SU-DHL-6 (cell line): Measurements from ENCODE around the gene GIPR.

Experiments used
- H2AFZ ChIP-seq: fragments of 200-600 bp; sonication (generic); 2 replicates; pipeline ENCODE4 v1.6.1; 2014; ENCODE audit warnings: low read depth, mild to moderate bottlenecking, moderate library complexity, mixed read lengths, antibody characterized with exemption, low read length; ENCODE audit not compliant: severe bottlenecking
- H3F3A ChIP-seq: fragments of 200-600 bp; shearing (Covaris generic); 2 replicates; pipeline ENCODE4 v1.6.0; 2016; ENCODE audit warnings: antibody characterized with exemption, mild to moderate bottlenecking; ENCODE audit not compliant: insufficient read depth
- H3K27ac ChIP-seq: fragments of 200-600 bp; sonication (generic); 2 replicates; pipeline ENCODE4 v1.5.1; 2016; ENCODE audit warnings: low read depth, mild to moderate bottlenecking, low read length, moderate library complexity, mixed read lengths
- H3K27me3 ChIP-seq: fragments of 200-600 bp; sonication (generic), shearing (Covaris generic); 2 replicates; pipeline ENCODE4 v1.6.0; 2014; ENCODE audit warnings: mild to moderate bottlenecking, low read length
- H3K36me3 ChIP-seq: fragments of 200-600 bp; sonication (generic); 2 replicates; pipeline ENCODE4 v1.6.1; 2014; ENCODE audit warnings: mild to moderate bottlenecking, low read length, mixed read lengths
- H3K4me2 ChIP-seq: fragments of 300-600, 200-600 bp; shearing (Covaris generic), sonication (generic); 2 replicates; pipeline ENCODE4 v1.6.0; 2014; ENCODE audit warnings: low read length, low read depth, mild to moderate bottlenecking; ENCODE audit not compliant: poor library complexity, severe bottlenecking
- H3K4me3 ChIP-seq: fragments of 200-600 bp; sonication (generic); 2 replicates; pipeline ENCODE4 v1.5.1; 2014; ENCODE audit warnings: antibody characterized with exemption, low read length, mild to moderate bottlenecking, mixed read lengths; ENCODE audit not compliant: insufficient read depth, poor library complexity, severe bottlenecking
- H3K79me2 ChIP-seq: fragments of 200-600 bp; sonication (generic); 2 replicates; pipeline ENCODE4 v1.6.1; 2014; ENCODE audit warnings: mild to moderate bottlenecking, low read length, moderate library complexity; ENCODE audit not compliant: insufficient read depth
- H3K9ac ChIP-seq: fragments of 200-600 bp; sonication (generic); 2 replicates; pipeline ENCODE4 v1.7.0; 2014; ENCODE audit warnings: mild to moderate bottlenecking, low read length
- H3K9me2 ChIP-seq: fragments of 200-600 bp; sonication (generic); replicated peaks from 2 replicates; pipeline ENCODE4 v1.6.1; 2014; ENCODE audit warnings: low read length; ENCODE audit not compliant: insufficient read depth
- H3K9me3 ChIP-seq: fragments of 200-600 bp; sonication (generic); 2 replicates; pipeline ENCODE4 v1.6.1; 2014; ENCODE audit warnings: low read length, mixed read lengths; ENCODE audit not compliant: insufficient read depth
- H4K20me1 ChIP-seq: fragments of 200-600 bp; sonication (generic); 2 replicates; pipeline ENCODE4 v1.6.1; 2014; ENCODE audit warnings: low read depth, mild to moderate bottlenecking, antibody characterized with exemption, low read length, moderate library complexity, mixed read lengths
- CTCF ChIP-seq: fragments of 200-600 bp; sonication (generic); IDR thresholded peaks from one replicate; pipeline ENCODE4 v1.5.1; 2017; ENCODE audit warnings: antibody characterized with exemption, mild to moderate bottlenecking, low read length, moderate library complexity; ENCODE audit not compliant: insufficient read depth, poor library complexity, severe bottlenecking
- EZH2phosphoT487 ChIP-seq: fragments of 200-600 bp; sonication (generic), shearing (Covaris generic); conservative IDR thresholded peaks from 2 replicates; pipeline ENCODE4 v1.6.1; 2018; ENCODE audit warnings: mild to moderate bottlenecking, antibody characterized with exemption, low read length, moderate library complexity, mixed read lengths

The GIPR gene

GRCh38 chr19:45667620-45668341, at the start of gene GIPR:
Gene GIPR, plus strand, starts transcription at chr19:45668221. Its CDS starts 1,300 bp downstream, at chr19:45669521.
- Histone ChIP-seq H3K4me2 (peak within 1 kb of the TSS; percentile 88), H3K9me2 (no peaks in the 10 kb centered on the region), H2AFZ (peak within 1 kb of the TSS; percentile 71), H3K27ac (peak within 1 kb of the TSS; percentile 34), H3K27me3 (no peaks in the 10 kb centered on the region), H3F3A (0 out of 2 replicates have a peak, but pooled peaks cover 5% of the 10 kb centered on the region), H3K9me3 (no peaks in the 10 kb centered on the region), H3K79me2 (no peaks in the 10 kb centered on the region), H4K20me1 (no peaks in the 10 kb centered on the region), H3K4me3 (peak within 1 kb of the TSS; percentile 74), H3K36me3 (no peaks in the 10 kb centered on the region), H3K9ac (peak within 1 kb of the TSS; percentile 73)
- TF ChIP-seq CTCF, result no peak
- no peak for TF ChIP-seq EZH2phosphoT487

DNA sequence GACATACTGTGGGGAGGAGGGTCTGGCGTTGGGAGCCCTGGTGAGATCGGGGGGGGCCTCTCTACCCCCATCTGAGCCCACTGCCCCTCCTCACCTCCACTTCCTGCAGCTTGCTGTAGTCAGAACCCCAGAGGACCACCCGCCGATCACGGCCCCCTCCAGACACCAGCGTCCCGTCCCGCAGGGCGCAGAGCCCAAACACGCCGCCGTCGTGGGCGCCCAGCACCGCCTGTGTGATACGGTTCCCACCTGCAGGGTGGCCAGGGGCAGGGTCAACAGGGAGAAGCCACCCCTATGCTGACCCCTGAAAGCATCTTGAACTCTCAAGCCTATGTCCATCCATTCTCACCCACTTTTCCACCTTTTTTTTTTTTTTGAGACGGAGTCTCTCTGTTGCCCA, 46.6 kb upstream of the GIPR start:
- Histone ChIP-seq H2AFZ (no peak overlapping the region), H3K9me3 (no peaks in the 10 kb centered on the region), H3K27ac (no peak overlapping the region), H3K4me3 (no peak overlapping the region), H3K27me3 (no peaks in the 10 kb centered on the region), H3K9ac (no peak overlapping the region), H4K20me1 (no peaks in the 10 kb centered on the region), H3K79me2 (no peaks in the 10 kb centered on the region), H3F3A (no peaks in the 10 kb centered on the region), H3K36me3 (no peaks in the 10 kb centered on the region), H3K4me2 (no peak overlapping the region), H3K9me2 (no peaks in the 10 kb centered on the region)
- TF ChIP-seq EZH2phosphoT487 (no peak), CTCF (no peak)

GRCh38 chr19:45621976-45622503, 46.0 kb upstream of the GIPR start:
- TF ChIP-seq CTCF (no peak), EZH2phosphoT487 (no peak)
- H3K9ac ChIP-seq, result no peak overlapping the region
- H2AFZ ChIP-seq, result no peak overlapping the region
- H3K9me2 ChIP-seq, result no peaks in the 10 kb centered on the region
- no peaks in the 10 kb centered on the region for H3K9me3 ChIP-seq
- no peak overlapping the region for H3K27ac ChIP-seq
- peaks cover 2% of the 10 kb centered on the region; the same call in 1 of the 2 replicates for H3K36me3 ChIP-seq
- no peaks in the 10 kb centered on the region for H3K27me3 ChIP-seq
- no peaks in the 10 kb centered on the region for H4K20me1 ChIP-seq
- no peak overlapping the region for H3K4me2 ChIP-seq
- no peaks in the 10 kb centered on the region for H3K79me2 ChIP-seq
- H3K4me3 ChIP-seq, result no peak overlapping the region
- H3F3A ChIP-seq, result no peaks in the 10 kb centered on the region
